HepG2 (cell line): ENCODE results near the gene TNFSF18. TPM values are rescaled to one million over a fixed set of nuclear protein-coding genes. Genes with fewer than 3 reads are reported as not detected.
A peak's percentile ranks its signal among the peaks of the same experiment; 100 is the strongest.

Experiments
- ATAC-seq: fragments of 200-7000 bp; cut with Tn5 transposase; 3 replicates; pipeline ENCODE4 v1.9.1; 2020; ENCODE audit warnings: mild to moderate bottlenecking, moderate library complexity
- BruUV-seq: library from RNA; stranded (reverse); fragments of 400-500 nt; replicated peaks from 2 replicates; lab custom pipeline; 2021; lab: Mats Ljungman, UMichigan
- CTCF ChIA-PET: fragments of 300-600 bp; formaldehyde crosslinking; extraction: SDS; loops from one replicate; lab custom pipeline; 2021; ENCODE audit warnings: low total read pairs, inconsistent platforms, low intra/inter-chr PET ratio; lab: Yijun Ruan, JAX
- POLR2A ChIA-PET: fragments of 350-600 bp; sonication (Branson Sonifier 250); formaldehyde crosslinking; loops from one replicate; lab custom pipeline; 2020; ENCODE audit warnings: antibody characterized with exemption, inconsistent platforms; lab: Yijun Ruan, JAX
- DNase-seq: peaks from one replicate; pipeline ENCODE4 v3.0.0-alpha.2; 2015; ENCODE audit warnings: low spot score
- FAIRE-seq: peaks from 3 replicates; lab custom pipeline; 2011; peaks lifted over from hg19 to GRCh38; lab: Jason Lieb, UNC
- H2AFZ ChIP-seq: one replicate; pipeline ENCODE4 v1.6.1; 2011; ENCODE audit warnings: low read length, inconsistent platforms
- H3K27ac ChIP-seq: fragments of 300-600 bp; 3 replicates; pipeline ENCODE4 v1.8.0; 2011; ENCODE audit warnings: mixed run types, mild to moderate bottlenecking, mixed read lengths, low read length, inconsistent platforms; ENCODE audit not compliant: insufficient read depth; ENCODE audit errors: extremely low read length
- H3K27me3 ChIP-seq, 2 experiments: fragments of 200-600 bp in 1 of 2; 2 replicates in 1 of 2; 3 replicates in 1 of 2; pipeline versions ENCODE4 v1.6.0 to v1.8.0; 2011; ENCODE audit warnings: low read length in 2 of 2, mild to moderate bottlenecking in 2 of 2, moderate library complexity in 2 of 2, inconsistent platforms in 1 of 2; ENCODE audit not compliant: insufficient read depth in 2 of 2, control insufficient read depth in 1 of 2
- H3K36me3 ChIP-seq, 2 experiments: fragments of 200-600 bp in 1 of 2; replicated peaks in 1 of 2; 2 replicates in 1 of 2; 3 replicates in 1 of 2; pipeline versions ENCODE4 v1.5.1 to v1.8.0; 2011; ENCODE audit warnings: low read length in 2 of 2, inconsistent platforms in 1 of 2; ENCODE audit not compliant: insufficient read depth in 2 of 2, control insufficient read depth in 1 of 2
- H3K4me1 ChIP-seq: 2 replicates; pipeline ENCODE4 v1.5.1; 2012; ENCODE audit warnings: low read length, inconsistent platforms; ENCODE audit not compliant: insufficient read depth
- H3K4me2 ChIP-seq: 2 replicates; pipeline ENCODE4 v1.6.0; 2011; ENCODE audit warnings: low read depth, low read length, inconsistent platforms
- H3K4me3 ChIP-seq, 3 experiments: fragments of 200-600 bp in 1 of 3; sonication (generic), shearing (Covaris generic) in 1 of 3; replicated peaks in 1 of 3; 2 replicates each; pipeline ENCODE4 v1.5.1; 2011 to 2016; ENCODE audit warnings: low read length in 3 of 3, inconsistent platforms in 2 of 3, low read depth in 2 of 3, mild to moderate bottlenecking in 2 of 3, control low read depth in 1 of 3, mixed read lengths in 1 of 3; ENCODE audit not compliant: insufficient read depth in 1 of 3
- H3K79me2 ChIP-seq: one replicate; pipeline ENCODE4 v1.6.1; 2011; ENCODE audit warnings: low read length, inconsistent platforms; ENCODE audit not compliant: insufficient read depth
- H3K9ac ChIP-seq: 2 replicates; pipeline ENCODE4 v1.6.0; 2011; ENCODE audit warnings: mild to moderate bottlenecking, low read depth, low read length, inconsistent platforms; ENCODE audit not compliant: insufficient read depth
- H3K9me3 ChIP-seq: 2 replicates; pipeline ENCODE4 v1.5.1; 2012; ENCODE audit warnings: mild to moderate bottlenecking, low read length
- H4K20me1 ChIP-seq: 2 replicates; pipeline ENCODE4 v1.6.0; 2011; ENCODE audit warnings: inconsistent platforms, mild to moderate bottlenecking, low read length, moderate library complexity; ENCODE audit not compliant: insufficient read depth
- ARNT2 ChIP-seq: sonication (generic); formaldehyde crosslinking; IDR thresholded peaks from 2 replicates; pipeline ENCODE4 v1.8.0; 2022; ENCODE audit warnings: mild to moderate bottlenecking, low read depth, missing genetic modification reagents, moderate library complexity
- HMG20B ChIP-seq: conservative IDR thresholded peaks from 2 replicates; pipeline ENCODE4 v1.6.1; 2016; ENCODE audit warnings: missing genetic modification reagents, missing compliant biosample characterization
- ISX ChIP-seq: sonication (generic); formaldehyde crosslinking; conservative IDR thresholded peaks from 2 replicates; pipeline ENCODE4 v1.5.0; 2020; ENCODE audit warnings: missing genetic modification reagents
- KAT2B ChIP-seq: fragments of 150-350 bp; IDR thresholded peaks from 2 replicates; pipeline ENCODE4 v1.6.1; 2014; ENCODE audit warnings: low read depth, low read length, borderline replicate concordance
- MAFK ChIP-seq, 2 experiments: IDR thresholded peaks in 1 of 2; conservative IDR thresholded peaks in 1 of 2; 2 replicates each; pipeline ENCODE4 v1.6.1; 2011; ENCODE audit warnings: improper control_type of control experiment in 2 of 2, low read length in 2 of 2
- NRL ChIP-seq: sonication (generic); formaldehyde crosslinking; IDR thresholded peaks from 2 replicates; pipeline ENCODE4 v1.5.0; 2020; ENCODE audit warnings: missing genetic modification reagents, mild to moderate bottlenecking, moderate library complexity, borderline replicate concordance
- RORA ChIP-seq: sonication (generic); formaldehyde crosslinking; IDR thresholded peaks from 2 replicates; pipeline ENCODE4 v1.5.0; 2020; ENCODE audit warnings: mild to moderate bottlenecking, missing genetic modification reagents, moderate library complexity
- SALL2 ChIP-seq: sonication (generic); formaldehyde crosslinking; IDR thresholded peaks from 2 replicates; pipeline ENCODE4 v1.8.1; 2023; ENCODE audit warnings: mild to moderate bottlenecking, missing genetic modification reagents, inconsistent platforms
- WGBS: methylation state at CpG from one replicate; pipeline ENCODE4 v1.1.6; 2017; ENCODE audit warnings: low lambda C conversion rate; 5-methylcytosine and 5-hydroxymethylcytosine counted together
- in situ Hi-C: cut with HindIII; loops from 2 replicates; pipeline ENCODE4 v1.10.0; 2017; ENCODE audit warnings: low pct_unique_long_range_greater_than_20kb; ENCODE audit not compliant: extremely low pct_ligation_motif_present
- intact Hi-C: fragments of 100-400 bp; cut with micrococcal nuclease; formaldehyde crosslinking; loops from one replicate; pipeline ENCODE4 v1.10.0; 2022; ENCODE audit not compliant: unreplicated experiment
- polyA plus RNA-seq, 8 experiments: library from polyadenylated mRNA; depleted of rRNA in 3 of 8; stranded (reverse) in 7 of 8; unstranded in 1 of 8; fragments of >200 nt; fragmentation: Illumina TruSeq in 4 of 8; extraction: Trizol in 4 of 8; gene quantifications; 2 replicates each; pipeline versions ENCODE4 v1.2.1 to v1.2.3, GENCODE V29; 2011 to 2016; ENCODE audit warnings: low read depth in 4 of 8, missing spikeins in 1 of 8, mixed read lengths in 1 of 8; ENCODE audit not compliant: insufficient read depth in 1 of 8
- total RNA-seq, 5 experiments: library from RNA; depleted of rRNA; stranded (reverse); fragments of >200 nt; fragmentation: Illumina TruSeq; extraction: Trizol; gene quantifications; 2 replicates each; pipeline ENCODE4 v1.2.3, GENCODE V29; 2016; ENCODE audit warnings: low read depth in 1 of 5
- TF ChIP-seq, protein P1 (sequence below): sonication (generic); formaldehyde crosslinking; IDR thresholded peaks from 2 replicates; pipeline ENCODE4 v1.5.0; 2020; ENCODE audit warnings: mild to moderate bottlenecking, missing genetic modification reagents

The TNFSF18 gene
- total and polyA plus RNA-seq, 2 of the 13 experiments (the other 11 are each of a cell fraction or from before 2014, with no cell fraction given), result not detected

DNA sequence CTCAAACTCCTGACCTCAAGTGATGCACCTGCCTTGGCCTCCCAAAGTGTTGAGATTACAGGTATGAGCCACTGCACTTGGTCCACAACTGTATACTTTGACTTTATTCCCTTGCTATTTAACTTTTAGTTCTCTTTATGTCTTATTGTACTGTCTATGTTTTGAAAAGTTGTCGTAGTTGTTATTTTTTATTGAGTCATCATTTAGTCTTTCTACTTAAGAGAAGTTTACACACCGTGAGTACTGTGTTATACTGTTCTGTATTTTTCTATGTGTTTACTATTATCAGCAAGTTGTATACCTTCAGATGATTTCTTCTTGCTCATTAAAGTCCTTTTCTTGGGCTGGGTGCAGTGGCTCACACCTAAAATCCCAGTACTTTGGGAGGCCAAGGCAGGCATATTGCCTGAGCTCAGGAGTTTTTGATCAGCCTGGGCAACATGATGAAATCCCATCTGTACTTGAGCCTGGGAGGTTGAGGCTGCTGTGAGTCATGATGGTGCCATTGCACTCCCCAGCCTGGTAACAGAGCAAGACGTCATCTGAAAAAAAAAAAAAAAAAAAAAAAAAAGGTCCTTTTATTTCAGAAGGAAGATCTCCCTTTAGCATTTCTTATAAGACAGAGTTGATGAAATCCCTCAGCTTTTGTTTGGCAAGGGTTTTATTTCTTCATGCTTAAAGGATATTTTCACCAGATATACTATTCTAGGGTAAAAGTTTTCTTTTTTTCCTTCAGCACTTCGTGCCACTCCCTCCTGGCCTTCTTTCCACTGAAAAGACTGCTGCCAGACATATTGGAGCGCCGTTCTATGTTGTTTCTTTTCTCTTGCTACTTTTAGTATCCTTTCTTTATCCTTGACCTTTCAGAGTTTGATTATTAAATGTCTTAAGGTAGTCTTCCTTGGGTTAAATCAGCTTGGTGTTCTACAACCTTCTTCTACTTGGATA, 47.6 kb downstream of the TNFSF18 start:
- CTCF ChIA-PET, result no interaction called here
- H3K4me3 ChIP-seq, result no peak overlapping the region
- H3K4me2 ChIP-seq, result no peak overlapping the region
- intact Hi-C loops, result loop anchor here (10.0 kb wide), 1 partner anchor 178 kb away; no protein-coding TSS in a partner anchor
- H3K79me2 ChIP-seq, result no peaks in the 10 kb centered on the region
- ATAC-seq (no peak), DNase-seq (no peak), FAIRE-seq (no peak)
- H3K4me1 ChIP-seq, result 0 out of 2 replicates have a peak, but pooled peaks cover 9% of the 10 kb centered on the region
- H3K36me3 ChIP-seq, result no peaks in the 10 kb centered on the region
- no peaks in the 10 kb centered on the region for H3K9me3 ChIP-seq
- H3K9ac ChIP-seq, result no peak overlapping the region
- no peak for TF ChIP-seq ARNT2 (CRISPR knock-in tag)
- peak in 1 of 2 experiments; percentile 30; a peak in 1 of 4 replicates for TF ChIP-seq MAFK (conservative IDR thresholded peaks at IDR 0.05 in 1 of 2, IDR thresholded peaks at IDR 0.05 in 1 of 2; ENCODE audit: low read length in 2 of 2)
- in situ Hi-C loops, result no loop called here
- no TSS peak for BruUV-seq
- no peak overlapping the region for H3K27ac ChIP-seq
- H4K20me1 ChIP-seq, result no peaks in the 10 kb centered on the region
- H3K27me3 ChIP-seq, result no peaks in the 10 kb centered on the region; a peak in 1 of 5 replicates
- POLR2A ChIA-PET, result no interaction called here
- H2AFZ ChIP-seq, result no peak overlapping the region
- 30% methylated on average over 6 of the region's 6 CpGs for WGBS

DNA sequence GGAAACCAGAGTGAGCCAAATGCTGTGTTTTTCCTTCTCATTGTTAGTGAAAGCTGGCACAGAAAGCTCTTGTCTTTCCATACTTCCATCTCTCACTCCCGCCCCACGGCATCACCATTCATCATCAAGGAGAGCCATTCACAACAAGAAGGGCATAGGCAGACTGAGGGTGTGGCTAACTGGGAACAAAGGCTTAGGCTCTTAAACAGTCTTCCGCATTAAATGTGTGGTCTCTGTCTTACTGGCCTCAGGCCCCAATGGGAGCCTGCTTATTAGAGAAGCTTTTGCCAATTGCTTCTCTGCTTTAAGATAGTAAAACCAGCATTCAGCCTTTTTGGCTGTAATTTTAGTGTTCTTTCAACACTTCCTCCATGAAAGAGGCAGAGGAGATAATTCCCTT, 51.4 kb downstream of the TNFSF18 start:
- no peaks in the 10 kb centered on the region for H3K4me1 ChIP-seq
- H3K4me2 ChIP-seq, result no peak overlapping the region
- no peak overlapping the region for H3K4me3 ChIP-seq
- no peak for DNase-seq
- POLR2A ChIA-PET, result no interaction called here
- no peak overlapping the region for H3K9ac ChIP-seq
- intact Hi-C loops (no loop called here), in situ Hi-C loops (no loop called here)
- no peak for TF ChIP-seq RORA
- no peak for TF ChIP-seq HMG20B (CRISPR knock-in tag)
- no peak for TF ChIP-seq ISX (CRISPR knock-in tag)
- no peak for TF ChIP-seq KAT2B
- TF ChIP-seq, protein P1, sequence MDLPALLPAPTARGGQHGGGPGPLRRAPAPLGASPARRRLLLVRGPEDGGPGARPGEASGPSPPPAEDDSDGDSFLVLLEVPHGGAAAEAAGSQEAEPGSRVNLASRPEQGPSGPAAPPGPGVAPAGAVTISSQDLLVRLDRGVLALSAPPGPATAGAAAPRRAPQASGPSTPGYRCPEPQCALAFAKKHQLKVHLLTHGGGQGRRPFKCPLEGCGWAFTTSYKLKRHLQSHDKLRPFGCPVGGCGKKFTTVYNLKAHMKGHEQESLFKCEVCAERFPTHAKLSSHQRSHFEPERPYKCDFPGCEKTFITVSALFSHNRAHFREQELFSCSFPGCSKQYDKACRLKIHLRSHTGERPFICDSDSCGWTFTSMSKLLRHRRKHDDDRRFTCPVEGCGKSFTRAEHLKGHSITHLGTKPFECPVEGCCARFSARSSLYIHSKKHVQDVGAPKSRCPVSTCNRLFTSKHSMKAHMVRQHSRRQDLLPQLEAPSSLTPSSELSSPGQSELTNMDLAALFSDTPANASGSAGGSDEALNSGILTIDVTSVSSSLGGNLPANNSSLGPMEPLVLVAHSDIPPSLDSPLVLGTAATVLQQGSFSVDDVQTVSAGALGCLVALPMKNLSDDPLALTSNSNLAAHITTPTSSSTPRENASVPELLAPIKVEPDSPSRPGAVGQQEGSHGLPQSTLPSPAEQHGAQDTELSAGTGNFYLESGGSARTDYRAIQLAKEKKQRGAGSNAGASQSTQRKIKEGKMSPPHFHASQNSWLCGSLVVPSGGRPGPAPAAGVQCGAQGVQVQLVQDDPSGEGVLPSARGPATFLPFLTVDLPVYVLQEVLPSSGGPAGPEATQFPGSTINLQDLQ, result no peak
- TF ChIP-seq NRL (CRISPR knock-in tag), result no peak
- TF ChIP-seq SALL2 (CRISPR knock-in tag), result no peak
- H3K27ac ChIP-seq, result no peak overlapping the region
- BruUV-seq, result no TSS peak
- H3K36me3 ChIP-seq, result no peaks in the 10 kb centered on the region
- no peak for FAIRE-seq
- H3K9me3 ChIP-seq, result no peaks in the 10 kb centered on the region; the same call in 1 of the 2 replicates
- no peaks in the 10 kb centered on the region for H4K20me1 ChIP-seq
- no peak for ATAC-seq
- WGBS, result 33% methylated on average over 3 of the region's 3 CpGs
- CTCF ChIA-PET, result no interaction called here
- H2AFZ ChIP-seq, result no peak overlapping the region
- no peaks in the 10 kb centered on the region for H3K79me2 ChIP-seq
- H3K27me3 ChIP-seq, result no peaks in the 10 kb centered on the region
